HG03378 (cell line): ENCODE measurements around the gene HELZ.
"Not testable (repeated sequence)": the region's sequence is repeated elsewhere in the genome, so short reads cannot be mapped to it uniquely, and the experiment has no call there.

Source experiments
- ATAC-seq: cut with Tn5 transposase; IDR thresholded peaks from one replicate; pipeline ENCODE4 v1.9.1; 2021; ENCODE audit warnings: mild to moderate bottlenecking, moderate library complexity; ENCODE audit not compliant: unreplicated experiment

HELZ gene

DNA sequence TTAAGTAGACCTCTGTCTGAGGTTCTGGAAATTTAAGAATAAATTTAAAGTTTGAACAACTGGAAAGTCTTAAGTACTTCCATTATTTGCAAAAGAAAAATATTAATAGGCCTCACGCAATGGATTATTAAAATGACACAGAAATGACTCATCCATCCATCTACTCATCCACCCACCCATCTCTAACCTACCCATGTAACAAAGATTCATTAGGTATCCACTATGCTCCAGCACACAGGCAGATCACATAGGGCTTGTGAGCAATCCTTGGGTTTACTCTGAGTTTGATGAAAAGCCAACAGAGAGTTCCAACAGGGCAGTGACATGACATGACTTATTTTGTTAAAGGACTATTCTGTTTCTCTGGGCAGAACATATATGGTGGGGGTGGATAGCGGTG is 93.3 kb downstream of the HELZ start:
- no peak for ATAC-seq

DNA sequence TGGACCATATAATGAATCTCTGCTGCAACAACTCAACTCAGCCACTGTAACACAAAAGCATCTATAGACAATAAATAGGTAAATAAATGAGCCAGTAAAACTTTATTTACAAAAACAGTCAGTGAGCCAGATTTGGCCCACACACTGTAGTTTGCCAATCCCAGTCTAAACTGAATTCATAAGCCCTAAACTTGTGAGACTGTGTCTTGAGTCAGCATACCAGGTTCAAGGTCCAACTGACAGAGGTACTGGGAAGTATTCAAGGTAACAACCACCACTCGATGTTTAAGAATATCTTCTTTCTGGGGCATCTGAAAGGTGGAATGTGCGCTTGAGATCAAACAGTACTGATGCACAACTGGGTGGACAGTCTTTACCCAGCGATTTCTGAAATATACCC is 94.2 kb downstream of the HELZ start:
- no peak for ATAC-seq

DNA sequence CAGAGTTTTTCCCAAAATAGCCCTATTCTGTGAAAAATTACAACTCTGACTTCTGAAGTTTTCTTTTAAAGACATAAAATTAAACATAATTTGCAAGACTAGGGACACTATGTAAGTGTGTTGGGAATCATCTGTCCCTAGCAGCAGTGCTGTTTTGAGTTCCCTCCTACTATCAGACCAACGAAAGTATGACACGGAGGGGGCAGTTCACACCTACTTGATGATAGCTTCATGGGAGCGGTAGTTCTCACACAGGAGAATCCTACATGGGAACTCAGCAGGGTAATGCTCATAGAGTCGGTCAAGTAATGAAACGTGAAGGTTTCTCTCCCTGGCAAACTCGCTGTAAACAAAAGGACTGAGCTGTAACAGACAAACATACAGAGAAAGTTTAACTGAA is 96.6 kb downstream of the HELZ start:
- ATAC-seq = no peak

- no peak for ATAC-seq
Measured at GRCh38 chr17:67145183-67145805, 99.7 kb downstream of the HELZ start.

DNA sequence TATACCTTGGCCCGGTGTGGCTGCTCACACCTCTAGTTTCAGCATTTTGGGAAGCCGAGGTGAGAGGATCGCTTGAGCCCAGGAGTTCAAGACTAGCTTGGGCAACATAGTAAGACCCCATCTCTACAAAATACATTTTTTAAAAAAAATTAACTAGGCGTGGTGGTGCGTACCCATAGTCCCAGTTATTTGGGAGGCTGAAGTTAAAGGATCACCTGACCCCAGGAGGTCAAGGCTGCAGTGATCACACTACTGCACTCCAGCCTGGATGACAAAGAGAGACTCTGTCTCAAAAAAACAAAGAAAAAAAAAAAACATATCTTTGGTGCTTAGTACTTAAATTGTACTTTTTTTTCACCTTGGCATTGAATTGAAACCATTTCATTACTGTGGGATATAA is 101.7 kb downstream of the HELZ start:
- ATAC-seq = no peak

GRCh38 chr17:67142030-67142429 is 103.0 kb downstream of the HELZ start:
- ATAC-seq = not testable (repeated sequence)

- no peak for ATAC-seq
Measured at GRCh38 chr17:67139784-67140665, 105.0 kb downstream of the HELZ start.

GRCh38 chr17:67139289-67139688 is 105.7 kb downstream of the HELZ start:
- no peak for ATAC-seq

GRCh38 chr17:67138392-67138791 is 106.6 kb downstream of the HELZ start:
- no peak for ATAC-seq

DNA sequence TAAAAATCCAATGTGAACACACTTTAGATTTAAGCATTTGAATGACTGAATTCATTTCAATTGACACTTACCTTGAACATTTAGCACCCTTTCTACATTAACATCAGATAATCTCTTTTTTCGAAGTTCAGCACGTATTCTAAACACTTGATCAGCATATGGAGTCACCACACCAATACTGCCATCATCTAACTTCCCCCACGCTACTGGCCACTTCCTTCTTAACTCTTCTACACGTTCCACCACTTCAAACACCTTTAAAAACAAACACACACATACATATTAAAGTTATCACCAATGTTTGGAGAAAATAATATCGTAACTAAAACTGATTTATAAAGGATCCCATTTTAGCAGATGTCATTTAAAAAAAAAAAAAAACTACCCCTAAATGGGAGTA is 107.1 kb downstream of the HELZ start:
- ATAC-seq = no peak

DNA sequence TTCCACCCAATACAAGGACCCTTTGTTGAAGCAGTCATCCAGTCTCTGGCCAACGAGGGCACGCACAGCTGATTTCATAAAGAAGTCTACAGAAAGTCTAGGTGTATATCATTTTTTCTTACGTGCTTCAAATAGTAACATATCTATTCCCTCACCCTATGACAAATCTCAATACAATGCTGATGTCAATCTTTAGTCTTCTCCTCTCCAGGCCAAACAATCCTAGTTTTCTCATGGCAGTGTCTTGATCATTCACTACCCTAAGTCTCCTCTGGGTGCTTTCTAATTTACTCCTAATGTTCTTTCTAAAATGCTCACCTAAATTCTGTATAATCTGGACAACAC is 108.0 kb downstream of the HELZ start:
- ATAC-seq = no peak

DNA sequence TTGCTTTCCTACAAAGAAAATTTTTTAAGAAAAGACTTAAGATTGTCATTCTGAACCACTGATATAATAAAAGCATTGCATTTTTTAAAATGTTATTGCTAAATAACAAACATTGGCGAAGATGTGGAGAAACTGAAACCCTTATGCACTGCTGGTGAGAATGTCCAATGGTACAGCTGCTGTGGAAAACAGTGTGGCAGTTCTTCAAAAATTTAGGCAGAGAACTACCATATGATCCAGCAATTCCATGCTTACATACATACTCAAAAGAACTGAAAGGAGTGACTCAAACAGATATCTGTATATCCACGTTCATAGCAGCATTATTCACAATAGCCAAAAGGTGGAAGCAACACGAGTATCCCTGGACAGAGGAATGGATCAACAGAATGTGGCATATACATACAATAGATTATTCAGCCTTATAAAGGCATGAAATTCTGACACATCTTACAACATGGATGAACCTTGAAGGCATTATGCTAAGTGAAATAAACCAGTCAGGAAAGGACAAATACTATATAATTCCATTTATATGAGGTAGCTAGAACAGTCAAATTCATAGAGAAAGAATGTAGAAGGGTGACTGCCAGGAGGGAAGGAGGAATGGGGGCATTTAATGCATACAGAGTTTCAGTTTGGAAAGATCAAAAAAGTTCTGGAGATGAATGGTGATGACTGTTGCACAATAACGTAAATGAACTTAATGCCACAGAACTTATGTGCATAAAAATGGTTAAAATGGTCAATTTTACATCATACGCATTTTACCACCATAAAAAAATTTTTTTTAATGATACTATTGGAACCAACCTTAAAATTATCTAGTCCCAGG is 108.6 kb downstream of the HELZ start:
- no peak for ATAC-seq

DNA sequence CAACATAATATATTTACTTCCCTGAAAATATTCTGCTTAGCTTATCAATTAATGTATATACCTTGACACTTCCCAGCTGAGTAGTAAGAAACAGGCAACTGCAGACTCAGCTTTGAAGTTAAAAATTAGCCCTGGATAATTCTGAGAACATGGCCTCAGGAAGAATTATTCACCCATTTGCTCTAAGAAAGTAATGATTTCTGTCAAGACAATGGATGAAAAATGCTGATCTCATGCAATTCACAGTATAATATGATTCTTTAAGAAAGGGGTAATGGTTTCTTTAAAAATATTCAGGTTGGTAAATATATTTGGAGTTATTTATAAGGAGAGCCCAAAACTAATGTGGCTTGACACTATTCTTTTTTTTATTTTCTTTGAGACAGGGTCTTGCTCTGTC is 111.8 kb downstream of the HELZ start:
- ATAC-seq = no peak

DNA sequence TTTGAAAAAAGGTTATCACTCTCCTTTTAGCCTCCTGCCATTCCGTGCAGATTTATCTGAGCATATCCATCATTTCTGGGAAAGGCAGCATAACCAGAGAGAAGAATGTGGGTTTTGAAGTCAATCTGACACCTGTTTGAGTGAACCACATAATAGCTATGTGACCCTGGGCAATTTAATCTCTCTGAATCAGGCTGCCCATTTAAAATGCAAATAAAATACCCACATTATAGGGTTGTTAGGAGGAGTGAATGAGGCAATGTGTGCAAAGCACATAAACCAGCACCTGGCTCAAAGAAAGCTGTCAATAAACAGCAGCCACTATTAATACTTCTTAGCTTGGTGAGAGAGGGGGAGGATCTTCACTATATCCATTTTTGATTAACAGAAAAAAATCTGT is 112.6 kb downstream of the HELZ start:
- no peak for ATAC-seq

- no peak for ATAC-seq
Measured at GRCh38 chr17:67130768-67131167, 114.2 kb downstream of the HELZ start.

GRCh38 chr17:67129283-67129682 is 115.7 kb downstream of the HELZ start:
- no peak for ATAC-seq

- no peak for ATAC-seq
Measured at GRCh38 chr17:67128700-67129099, 116.3 kb downstream of the HELZ start.

GRCh38 chr17:67127925-67128324 is 117.1 kb downstream of the HELZ start:
- no peak for ATAC-seq

DNA sequence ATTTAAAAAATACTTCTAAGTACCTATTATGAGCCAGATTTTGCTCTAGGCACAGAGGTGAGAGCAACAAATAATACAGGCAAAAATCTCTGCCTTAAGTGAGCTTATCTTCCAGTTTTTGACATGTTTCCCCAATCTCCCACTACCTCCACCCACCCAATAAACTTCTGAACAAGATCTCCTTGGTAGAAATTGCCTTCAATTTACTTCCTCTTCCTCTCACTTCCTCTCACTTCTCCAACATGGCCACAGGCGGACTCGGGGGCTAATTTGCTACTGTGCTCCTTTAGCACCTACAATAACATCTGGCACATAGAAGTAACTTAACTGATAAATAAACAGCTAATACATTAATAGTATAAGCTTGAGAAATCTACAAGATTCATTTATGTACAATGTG is 118.0 kb downstream of the HELZ start:
- ATAC-seq = no peak

GRCh38 chr17:67126543-67126942 is 118.5 kb downstream of the HELZ start:
- ATAC-seq = not testable (repeated sequence)

DNA sequence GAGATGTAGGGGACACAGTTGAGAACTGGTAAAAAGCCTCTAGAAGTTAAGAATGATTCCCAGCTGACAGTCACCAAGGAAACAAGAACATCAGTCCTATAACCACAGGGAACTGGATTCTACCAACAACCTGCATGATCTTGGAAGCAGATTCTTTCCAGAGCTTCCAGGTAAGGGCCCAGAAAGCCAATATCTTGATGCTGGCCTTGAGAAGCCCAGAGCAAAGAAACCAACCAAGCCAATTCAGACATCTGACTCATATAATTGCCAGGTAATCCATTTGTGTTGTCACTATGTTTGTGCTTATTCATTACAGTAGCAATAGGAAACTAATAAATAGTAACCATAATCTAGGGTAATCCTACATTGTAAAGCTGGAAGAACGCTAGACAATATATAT is 119.1 kb downstream of the HELZ start:
- ATAC-seq = no peak

- ATAC-seq = no peak
Measured at GRCh38 chr17:67125417-67125816, 119.6 kb downstream of the HELZ start.
